HepG2 (cell line): Measurements from ENCODE around the gene METTL15. TPM values are rescaled to one million over a fixed set of nuclear protein-coding genes. Genes with fewer than 3 reads are reported as not detected.

Experiments used
- ATAC-seq: fragments of 200-7000 bp; cut with Tn5 transposase; 3 replicates; pipeline ENCODE4 v1.9.1; 2020; ENCODE audit warnings: mild to moderate bottlenecking, moderate library complexity
- BruUV-seq: library from RNA; stranded (reverse); fragments of 400-500 nt; replicated peaks from 2 replicates; lab custom pipeline; 2021; lab: Mats Ljungman, UMichigan
- CTCF ChIA-PET: fragments of 300-600 bp; formaldehyde crosslinking; extraction: SDS; loops from one replicate; lab custom pipeline; 2021; ENCODE audit warnings: low total read pairs, inconsistent platforms, low intra/inter-chr PET ratio; lab: Yijun Ruan, JAX
- POLR2A ChIA-PET: fragments of 350-600 bp; sonication (Branson Sonifier 250); formaldehyde crosslinking; loops from one replicate; lab custom pipeline; 2020; ENCODE audit warnings: antibody characterized with exemption, inconsistent platforms; lab: Yijun Ruan, JAX
- DNase-seq: peaks from one replicate; pipeline ENCODE4 v3.0.0-alpha.2; 2015; ENCODE audit warnings: low spot score
- FAIRE-seq: peaks from 3 replicates; lab custom pipeline; 2011; peaks lifted over from hg19 to GRCh38; lab: Jason Lieb, UNC
- H2AFZ ChIP-seq: one replicate; pipeline ENCODE4 v1.6.1; 2011; ENCODE audit warnings: low read length, inconsistent platforms
- H3K27ac ChIP-seq: fragments of 300-600 bp; 3 replicates; pipeline ENCODE4 v1.8.0; 2011; ENCODE audit warnings: mixed run types, mild to moderate bottlenecking, mixed read lengths, low read length, inconsistent platforms; ENCODE audit not compliant: insufficient read depth; ENCODE audit errors: extremely low read length
- H3K27me3 ChIP-seq, 2 experiments: fragments of 200-600 bp in 1 of 2; 2 replicates in 1 of 2; 3 replicates in 1 of 2; pipeline versions ENCODE4 v1.6.0 to v1.8.0; 2011; ENCODE audit warnings: low read length in 2 of 2, mild to moderate bottlenecking in 2 of 2, moderate library complexity in 2 of 2, inconsistent platforms in 1 of 2; ENCODE audit not compliant: insufficient read depth in 2 of 2, control insufficient read depth in 1 of 2
- H3K36me3 ChIP-seq, 2 experiments: fragments of 200-600 bp in 1 of 2; replicated peaks in 1 of 2; 2 replicates in 1 of 2; 3 replicates in 1 of 2; pipeline versions ENCODE4 v1.5.1 to v1.8.0; 2011; ENCODE audit warnings: low read length in 2 of 2, inconsistent platforms in 1 of 2; ENCODE audit not compliant: insufficient read depth in 2 of 2, control insufficient read depth in 1 of 2
- H3K4me1 ChIP-seq: 2 replicates; pipeline ENCODE4 v1.5.1; 2012; ENCODE audit warnings: low read length, inconsistent platforms; ENCODE audit not compliant: insufficient read depth
- H3K4me2 ChIP-seq: 2 replicates; pipeline ENCODE4 v1.6.0; 2011; ENCODE audit warnings: low read depth, low read length, inconsistent platforms
- H3K4me3 ChIP-seq, 3 experiments: fragments of 200-600 bp in 1 of 3; sonication (generic), shearing (Covaris generic) in 1 of 3; replicated peaks in 1 of 3; 2 replicates each; pipeline ENCODE4 v1.5.1; 2011 to 2016; ENCODE audit warnings: low read length in 3 of 3, inconsistent platforms in 2 of 3, low read depth in 2 of 3, mild to moderate bottlenecking in 2 of 3, control low read depth in 1 of 3, mixed read lengths in 1 of 3; ENCODE audit not compliant: insufficient read depth in 1 of 3
- H3K79me2 ChIP-seq: one replicate; pipeline ENCODE4 v1.6.1; 2011; ENCODE audit warnings: low read length, inconsistent platforms; ENCODE audit not compliant: insufficient read depth
- H3K9ac ChIP-seq: 2 replicates; pipeline ENCODE4 v1.6.0; 2011; ENCODE audit warnings: mild to moderate bottlenecking, low read depth, low read length, inconsistent platforms; ENCODE audit not compliant: insufficient read depth
- H3K9me3 ChIP-seq: 2 replicates; pipeline ENCODE4 v1.5.1; 2012; ENCODE audit warnings: mild to moderate bottlenecking, low read length
- H4K20me1 ChIP-seq: 2 replicates; pipeline ENCODE4 v1.6.0; 2011; ENCODE audit warnings: inconsistent platforms, mild to moderate bottlenecking, low read length, moderate library complexity; ENCODE audit not compliant: insufficient read depth
- MED1 ChIP-seq: sonication (generic); formaldehyde crosslinking; IDR thresholded peaks from 2 replicates; pipeline ENCODE4 v1.4.0; 2020; ENCODE audit warnings: missing genetic modification reagents
- POLR2AphosphoS2 ChIP-seq: IDR thresholded peaks from 2 replicates; pipeline ENCODE4 v1.6.1; 2011; ENCODE audit warnings: low read depth, low read length, improper control_type of control experiment
- SATB2 ChIP-seq: sonication (generic); formaldehyde crosslinking; IDR thresholded peaks from 2 replicates; pipeline ENCODE4 v1.5.0; 2020; ENCODE audit warnings: missing genetic modification reagents
- TEAD3 ChIP-seq: optimal IDR thresholded peaks from 2 replicates; pipeline ENCODE3; 2016; ENCODE audit warnings: borderline replicate concordance
- THAP11 ChIP-seq: IDR thresholded peaks from 2 replicates; pipeline ENCODE4 v1.6.1; 2016; ENCODE audit warnings: missing biosample characterization, missing genetic modification reagents
- ZNF713 ChIP-seq: sonication (generic); formaldehyde crosslinking; IDR thresholded peaks from 2 replicates; pipeline ENCODE4 v1.4.0; 2020; ENCODE audit warnings: mild to moderate bottlenecking, missing genetic modification reagents
- ZSCAN22 ChIP-seq: sonication (generic); formaldehyde crosslinking; IDR thresholded peaks from 2 replicates; pipeline ENCODE4 v1.4.0; 2020; ENCODE audit warnings: mild to moderate bottlenecking, missing genetic modification reagents
- WGBS: methylation state at CpG from one replicate; pipeline ENCODE4 v1.1.6; 2017; ENCODE audit warnings: low lambda C conversion rate; 5-methylcytosine and 5-hydroxymethylcytosine counted together
- in situ Hi-C: cut with HindIII; loops from 2 replicates; pipeline ENCODE4 v1.10.0; 2017; ENCODE audit warnings: low pct_unique_long_range_greater_than_20kb; ENCODE audit not compliant: extremely low pct_ligation_motif_present
- intact Hi-C: fragments of 100-400 bp; cut with micrococcal nuclease; formaldehyde crosslinking; loops from one replicate; pipeline ENCODE4 v1.10.0; 2022; ENCODE audit not compliant: unreplicated experiment
- polyA plus RNA-seq, 8 experiments: library from polyadenylated mRNA; depleted of rRNA in 3 of 8; stranded (reverse) in 7 of 8; unstranded in 1 of 8; fragments of >200 nt; fragmentation: Illumina TruSeq in 4 of 8; extraction: Trizol in 4 of 8; gene quantifications; 2 replicates each; pipeline versions ENCODE4 v1.2.1 to v1.2.3, GENCODE V29; 2011 to 2016; ENCODE audit warnings: low read depth in 4 of 8, missing spikeins in 1 of 8, mixed read lengths in 1 of 8; ENCODE audit not compliant: insufficient read depth in 1 of 8
- total RNA-seq, 5 experiments: library from RNA; depleted of rRNA; stranded (reverse); fragments of >200 nt; fragmentation: Illumina TruSeq; extraction: Trizol; gene quantifications; 2 replicates each; pipeline ENCODE4 v1.2.3, GENCODE V29; 2016; ENCODE audit warnings: low read depth in 1 of 5
- TF ChIP-seq, protein P1 (sequence below): sonication (generic); formaldehyde crosslinking; IDR thresholded peaks from 2 replicates; pipeline ENCODE4 v1.4.0; 2020; ENCODE audit warnings: mild to moderate bottlenecking, missing genetic modification reagents
- TF ChIP-seq, protein P2 (sequence below): sonication (generic); formaldehyde crosslinking; IDR thresholded peaks from 2 replicates; pipeline ENCODE4 v1.5.0; 2020; ENCODE audit warnings: mild to moderate bottlenecking, low read depth, missing genetic modification reagents, borderline replicate concordance
- TF ChIP-seq, protein P3 (sequence below): sonication (generic); formaldehyde crosslinking; IDR thresholded peaks from 2 replicates; pipeline ENCODE4 v1.4.0; 2020; ENCODE audit warnings: missing genetic modification reagents, borderline replicate concordance
- TF ChIP-seq, protein P4 (sequence below): IDR thresholded peaks from 2 replicates; pipeline ENCODE4 v1.6.1; 2016; ENCODE audit warnings: mild to moderate bottlenecking, missing biosample characterization, missing genetic modification reagents

Gene METTL15
- total and polyA plus RNA-seq, 2 of the 13 experiments (the other 11 are each of a cell fraction or from before 2014, with no cell fraction given), result 6.5 to 14.0 TPM

DNA sequence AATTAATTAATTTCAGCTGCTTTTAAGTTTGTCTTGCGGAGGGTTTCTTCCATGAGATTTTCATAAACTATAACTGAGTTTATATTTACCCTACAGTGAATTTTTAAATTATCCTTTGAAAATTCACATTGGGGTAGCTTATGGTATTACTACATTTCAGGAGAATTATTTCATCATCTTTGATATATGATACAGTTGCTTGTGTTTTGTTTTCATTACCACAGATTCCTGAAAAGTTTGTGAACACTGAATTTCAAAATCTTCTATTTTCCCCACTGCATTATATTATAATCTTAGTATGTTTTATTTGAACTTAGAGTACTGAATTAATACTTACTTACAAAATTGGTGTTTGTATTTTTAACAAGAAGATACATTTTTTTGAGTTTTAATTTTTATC lies 24.4 kb downstream of the METTL15 start:
- Histone ChIP-seq H3K9me3 (peaks cover 14% of the 10 kb centered on the region), H4K20me1 (no peaks in the 10 kb centered on the region), H3K4me2 (no peak overlapping the region), H3K79me2 (no peaks in the 10 kb centered on the region), H3K27ac (no peak overlapping the region), H3K36me3 (peaks cover 0 to 11% of the 10 kb centered on the region in 2 experiments; a peak in 2 of 5 replicates), H2AFZ (no peak overlapping the region), H3K9ac (no peak overlapping the region), H3K4me1 (no peaks in the 10 kb centered on the region), H3K27me3 (no peaks in the 10 kb centered on the region), H3K4me3 (no peak overlapping the region)
- in situ Hi-C loops (no loop called here), intact Hi-C loops (no loop called here)
- 98% methylated on average over 1 of the region's 1 CpG for WGBS
- FAIRE-seq (no peak), ATAC-seq (no peak), DNase-seq (no peak)
- no TSS peak for BruUV-seq
- no peak for TF ChIP-seq THAP11
- TF ChIP-seq, protein P1, sequence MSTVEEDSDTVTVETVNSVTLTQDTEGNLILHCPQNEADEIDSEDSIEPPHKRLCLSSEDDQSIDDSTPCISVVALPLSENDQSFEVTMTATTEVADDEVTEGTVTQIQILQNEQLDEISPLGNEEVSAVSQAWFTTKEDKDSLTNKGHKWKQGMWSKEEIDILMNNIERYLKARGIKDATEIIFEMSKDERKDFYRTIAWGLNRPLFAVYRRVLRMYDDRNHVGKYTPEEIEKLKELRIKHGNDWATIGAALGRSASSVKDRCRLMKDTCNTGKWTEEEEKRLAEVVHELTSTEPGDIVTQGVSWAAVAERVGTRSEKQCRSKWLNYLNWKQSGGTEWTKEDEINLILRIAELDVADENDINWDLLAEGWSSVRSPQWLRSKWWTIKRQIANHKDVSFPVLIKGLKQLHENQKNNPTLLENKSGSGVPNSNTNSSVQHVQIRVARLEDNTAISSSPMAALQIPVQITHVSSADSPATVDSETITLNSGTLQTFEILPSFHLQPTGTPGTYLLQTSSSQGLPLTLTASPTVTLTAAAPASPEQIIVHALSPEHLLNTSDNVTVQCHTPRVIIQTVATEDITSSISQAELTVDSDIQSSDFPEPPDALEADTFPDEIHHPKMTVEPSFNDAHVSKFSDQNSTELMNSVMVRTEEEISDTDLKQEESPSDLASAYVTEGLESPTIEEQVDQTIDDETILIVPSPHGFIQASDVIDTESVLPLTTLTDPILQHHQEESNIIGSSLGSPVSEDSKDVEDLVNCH (CRISPR knock-in tag), result no peak
- TF ChIP-seq, protein P2, sequence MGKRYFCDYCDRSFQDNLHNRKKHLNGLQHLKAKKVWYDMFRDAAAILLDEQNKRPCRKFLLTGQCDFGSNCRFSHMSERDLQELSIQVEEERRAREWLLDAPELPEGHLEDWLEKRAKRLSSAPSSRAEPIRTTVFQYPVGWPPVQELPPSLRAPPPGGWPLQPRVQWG (CRISPR knock-in tag), result no peak
- TF ChIP-seq TEAD3, result no peak
- TF ChIP-seq ZNF713 (CRISPR knock-in tag), result no peak
- no peak for TF ChIP-seq POLR2AphosphoS2
- TF ChIP-seq MED1, result no peak
- TF ChIP-seq, protein P3, sequence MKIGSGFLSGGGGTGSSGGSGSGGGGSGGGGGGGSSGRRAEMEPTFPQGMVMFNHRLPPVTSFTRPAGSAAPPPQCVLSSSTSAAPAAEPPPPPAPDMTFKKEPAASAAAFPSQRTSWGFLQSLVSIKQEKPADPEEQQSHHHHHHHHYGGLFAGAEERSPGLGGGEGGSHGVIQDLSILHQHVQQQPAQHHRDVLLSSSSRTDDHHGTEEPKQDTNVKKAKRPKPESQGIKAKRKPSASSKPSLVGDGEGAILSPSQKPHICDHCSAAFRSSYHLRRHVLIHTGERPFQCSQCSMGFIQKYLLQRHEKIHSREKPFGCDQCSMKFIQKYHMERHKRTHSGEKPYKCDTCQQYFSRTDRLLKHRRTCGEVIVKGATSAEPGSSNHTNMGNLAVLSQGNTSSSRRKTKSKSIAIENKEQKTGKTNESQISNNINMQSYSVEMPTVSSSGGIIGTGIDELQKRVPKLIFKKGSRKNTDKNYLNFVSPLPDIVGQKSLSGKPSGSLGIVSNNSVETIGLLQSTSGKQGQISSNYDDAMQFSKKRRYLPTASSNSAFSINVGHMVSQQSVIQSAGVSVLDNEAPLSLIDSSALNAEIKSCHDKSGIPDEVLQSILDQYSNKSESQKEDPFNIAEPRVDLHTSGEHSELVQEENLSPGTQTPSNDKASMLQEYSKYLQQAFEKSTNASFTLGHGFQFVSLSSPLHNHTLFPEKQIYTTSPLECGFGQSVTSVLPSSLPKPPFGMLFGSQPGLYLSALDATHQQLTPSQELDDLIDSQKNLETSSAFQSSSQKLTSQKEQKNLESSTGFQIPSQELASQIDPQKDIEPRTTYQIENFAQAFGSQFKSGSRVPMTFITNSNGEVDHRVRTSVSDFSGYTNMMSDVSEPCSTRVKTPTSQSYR (CRISPR knock-in tag), result no peak
- no peak for TF ChIP-seq ZSCAN22 (CRISPR knock-in tag)
- no peak for TF ChIP-seq SATB2 (CRISPR knock-in tag)
- TF ChIP-seq, protein P4, sequence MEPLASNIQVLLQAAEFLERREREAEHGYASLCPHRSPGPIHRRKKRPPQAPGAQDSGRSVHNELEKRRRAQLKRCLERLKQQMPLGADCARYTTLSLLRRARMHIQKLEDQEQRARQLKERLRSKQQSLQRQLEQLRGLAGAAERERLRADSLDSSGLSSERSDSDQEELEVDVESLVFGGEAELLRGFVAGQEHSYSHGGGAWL (CRISPR knock-in tag), result no peak
- ChIA-PET CTCF (no interaction called here), POLR2A (no interaction called here)
